Stomach smooth muscle (tissue), 2 donors: ENCODE data around the gene PDE9A.

ENCODE experiments used
- H3K27ac ChIP-seq: one replicate; pipeline ENCODE4 v1.7.0; 2013; ENCODE audit warnings: mild to moderate bottlenecking, low read length, inconsistent platforms
- H3K27me3 ChIP-seq, 2 donors: one replicate each; pipeline ENCODE4 v1.7.0; 2013; ENCODE audit warnings: low read length in 2 of 2; ENCODE audit not compliant: insufficient read depth in 2 of 2, control insufficient read depth in 1 of 2
- H3K36me3 ChIP-seq, 2 donors: one replicate each; pipeline ENCODE4 v1.7.0; 2013; ENCODE audit warnings: low read length in 2 of 2; ENCODE audit not compliant: control insufficient read depth in 2 of 2, insufficient read depth in 2 of 2
- H3K4me1 ChIP-seq: one replicate; pipeline ENCODE4 v1.7.0; 2013; ENCODE audit warnings: low read length; ENCODE audit not compliant: control insufficient read depth, insufficient read depth
- H3K4me3 ChIP-seq, 2 donors: one replicate each; pipeline ENCODE4 v1.7.0; 2013; ENCODE audit warnings: low read length in 2 of 2
- H3K9ac ChIP-seq, 2 donors: one replicate each; pipeline ENCODE4 v1.7.0; 2013; ENCODE audit warnings: low read length in 2 of 2, mild to moderate bottlenecking in 1 of 2
- H3K9me3 ChIP-seq, 2 donors: one replicate each; pipeline ENCODE4 v1.7.0; 2013; ENCODE audit warnings: low read length in 2 of 2; ENCODE audit not compliant: control insufficient read depth in 2 of 2
- donor health status: healthy.
- donor health status: Pancreatic carcinoma.

PDE9A gene

DNA sequence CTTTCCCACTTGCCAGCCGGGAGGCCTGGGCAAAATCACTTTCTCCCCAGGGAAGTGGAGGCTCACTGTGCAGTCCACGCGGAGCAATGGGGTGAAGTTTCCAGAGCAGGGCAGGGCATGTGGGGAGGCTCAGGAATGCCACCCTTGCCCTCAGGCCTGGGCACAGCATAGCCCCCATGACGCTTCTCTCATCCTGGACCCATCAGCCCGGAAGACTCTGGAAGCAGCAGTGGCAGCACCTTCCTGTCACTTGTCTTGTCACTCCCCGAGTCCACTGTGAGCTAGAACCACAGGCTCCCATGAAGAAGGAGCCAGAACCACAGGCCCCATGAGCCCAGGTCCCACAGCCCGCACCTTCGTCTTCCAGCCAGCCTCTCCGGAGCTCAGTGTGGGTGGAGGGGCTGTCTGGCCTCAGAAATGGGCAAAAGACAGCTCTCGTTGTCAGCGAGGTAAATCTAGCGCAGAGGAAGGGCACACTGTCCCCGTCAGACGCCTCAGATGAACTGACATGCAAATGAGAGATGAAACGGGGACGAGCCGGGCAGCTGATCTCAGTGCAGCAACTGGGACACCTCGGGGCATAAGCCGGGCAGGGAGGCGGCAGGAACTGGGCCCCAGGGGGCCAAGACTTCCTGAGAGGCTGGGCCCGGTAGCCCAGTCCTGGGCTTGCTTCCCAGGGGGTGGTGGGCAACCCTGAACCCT lies 6.1 kb downstream of the PDE9A start:
- peaks cover 44% of the 10 kb centered on the region for H3K4me1 ChIP-seq
- peaks cover 8 to 9% of the 10 kb centered on the region in 2 donors for H3K36me3 ChIP-seq
- H3K4me3 ChIP-seq: no peak overlapping the region

DNA sequence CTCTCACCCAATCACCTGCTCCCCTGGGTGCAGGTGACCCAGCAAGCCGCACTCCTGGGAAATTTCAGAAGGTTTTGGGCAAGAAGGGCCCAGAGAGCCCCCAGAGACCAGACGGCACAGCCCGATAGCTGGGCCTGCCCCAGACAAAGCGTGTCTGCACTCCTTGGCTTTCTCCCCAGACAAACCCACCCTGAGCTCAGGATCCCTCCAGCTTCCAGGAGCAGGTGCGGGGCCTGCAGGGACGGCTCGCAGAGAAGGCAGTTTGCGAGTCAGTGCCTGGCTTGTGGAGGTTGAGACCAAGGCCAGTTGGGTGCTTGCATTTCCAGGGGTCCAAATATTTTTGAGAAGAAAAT lies 6.7 kb downstream of the PDE9A start:
- no peak overlapping the region for H3K4me3 ChIP-seq
- H3K4me1 ChIP-seq: peaks cover 39% of the 10 kb centered on the region
- no peak overlapping the region for H3K27ac ChIP-seq
- peaks cover 0 to under 1% of the 10 kb centered on the region in 2 donors for H3K27me3 ChIP-seq
- H3K9me3 ChIP-seq: no peaks in the 10 kb centered on the region
- peaks cover 8 to 9% of the 10 kb centered on the region in 2 donors for H3K36me3 ChIP-seq
- H3K9ac ChIP-seq: no peak overlapping the region

More for the DNA sequence above, 6.1 kb downstream of the PDE9A start:
- no peaks in the 10 kb centered on the region for H3K9me3 ChIP-seq
- H3K9ac ChIP-seq: no peak overlapping the region
- H3K27me3 ChIP-seq: peaks cover 0 to 2% of the 10 kb centered on the region in 2 donors
- H3K27ac ChIP-seq: no peak overlapping the region

DNA sequence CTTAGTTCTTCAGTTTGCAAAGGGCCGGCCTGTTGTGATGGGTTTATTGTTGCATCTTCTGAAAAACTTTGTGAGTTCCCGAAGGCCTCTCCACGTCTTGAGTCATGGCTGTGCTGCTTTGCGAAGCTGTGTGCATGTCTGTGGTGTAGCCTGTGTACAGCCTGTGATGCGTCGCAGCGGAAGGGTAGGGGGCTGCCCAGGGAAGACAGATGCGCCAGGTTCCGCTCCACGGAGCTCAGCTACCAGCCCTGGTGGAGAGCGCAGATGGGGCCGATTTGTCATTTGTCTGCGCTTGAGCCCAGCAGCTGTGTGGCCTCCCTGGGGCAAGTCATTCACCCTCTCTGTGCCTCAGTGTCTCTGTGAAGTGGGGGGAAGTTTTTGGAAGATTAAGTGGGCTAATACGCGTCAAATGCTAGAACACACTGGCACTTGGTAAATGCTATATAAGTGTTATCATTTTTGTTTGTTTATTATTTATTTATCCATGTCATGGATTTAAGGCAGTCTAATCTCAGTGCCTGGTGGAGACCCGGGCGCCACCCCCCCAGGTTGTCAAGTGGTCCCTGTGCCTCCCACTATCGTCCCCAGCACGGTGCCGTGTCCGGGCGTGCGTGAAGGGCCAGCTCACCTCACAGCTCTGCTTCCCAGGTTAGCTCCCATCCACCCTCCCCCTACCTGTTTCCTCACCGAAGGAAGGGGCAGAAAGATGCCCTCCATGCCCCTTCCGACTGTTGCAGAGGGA lies 8.4 kb downstream of the PDE9A start:
- Histone ChIP-seq H3K4me3 (no peak overlapping the region), H3K9me3 (no peaks in the 10 kb centered on the region), H3K9ac (no peak overlapping the region), H3K27me3 (no peaks in the 10 kb centered on the region), H3K4me1 (peaks cover 30% of the 10 kb centered on the region), H3K27ac (no peak overlapping the region), H3K36me3 (peaks cover 8 to 9% of the 10 kb centered on the region in 2 donors)

DNA sequence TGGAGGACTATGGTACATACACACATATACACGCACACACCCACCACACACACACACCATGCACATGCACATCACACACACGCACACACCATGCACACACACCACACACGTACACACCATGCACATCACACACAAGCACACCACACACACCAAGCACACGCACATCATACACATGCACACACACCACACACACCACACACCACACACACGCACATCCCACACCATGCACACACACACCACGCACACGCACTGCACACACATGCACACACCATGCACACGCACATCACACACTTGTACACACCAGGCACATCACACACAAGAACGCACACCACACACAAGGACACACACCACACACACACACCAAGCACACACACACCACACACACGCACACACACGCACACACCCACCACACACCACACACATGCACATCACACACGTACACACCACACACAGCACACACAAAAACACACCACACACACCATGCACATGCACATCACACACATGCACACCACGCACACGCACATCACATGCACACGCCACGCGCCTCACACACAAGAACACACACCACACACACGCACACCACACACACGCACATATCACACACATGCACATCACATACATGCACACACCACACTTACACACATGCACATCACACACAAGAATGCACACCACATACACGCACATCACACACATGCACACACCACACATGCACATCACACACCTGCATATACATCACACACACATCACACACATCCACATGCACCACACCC lies 9.2 kb downstream of the PDE9A start:
- H3K9me3 ChIP-seq: no peaks in the 10 kb centered on the region
- no peak overlapping the region for H3K4me3 ChIP-seq
- H3K9ac ChIP-seq: no peak overlapping the region
- H3K4me1 ChIP-seq: peaks cover 26% of the 10 kb centered on the region
- H3K36me3 ChIP-seq: peaks cover 8 to 9% of the 10 kb centered on the region in 2 donors
- no peaks in the 10 kb centered on the region for H3K27me3 ChIP-seq
- H3K27ac ChIP-seq: no peak overlapping the region

DNA sequence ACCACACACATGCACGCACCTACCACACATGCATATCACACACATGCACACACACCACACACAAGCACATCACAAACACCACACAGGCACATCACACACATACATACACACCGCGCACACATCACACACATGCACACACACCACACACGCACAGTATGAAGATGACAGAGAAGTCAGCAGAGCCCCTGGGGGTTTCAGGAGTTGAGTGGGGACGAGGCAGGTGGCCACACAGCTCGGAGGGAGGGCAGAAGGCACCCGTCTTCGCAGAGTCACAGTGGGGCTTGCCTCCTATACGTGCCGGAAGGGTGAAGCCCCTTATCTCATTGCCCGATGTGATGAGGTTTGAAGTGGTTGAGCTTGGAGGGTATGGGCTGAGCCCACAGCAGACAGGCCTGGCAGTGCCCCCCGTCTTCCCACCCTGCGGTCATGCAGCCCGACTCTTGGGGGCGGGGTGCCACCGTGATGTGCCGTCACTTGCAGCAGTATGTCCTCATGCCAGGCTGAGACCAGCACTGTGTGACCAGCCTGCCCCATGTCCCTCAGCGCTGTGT lies 9.9 kb downstream of the PDE9A start:
- Histone ChIP-seq H3K27me3 (no peaks in the 10 kb centered on the region), H3K9ac (no peak overlapping the region), H3K27ac (no peak overlapping the region), H3K4me3 (no peak overlapping the region), H3K9me3 (no peaks in the 10 kb centered on the region), H3K36me3 (peaks cover 8 to 9% of the 10 kb centered on the region in 2 donors), H3K4me1 (peaks cover 23% of the 10 kb centered on the region)

DNA sequence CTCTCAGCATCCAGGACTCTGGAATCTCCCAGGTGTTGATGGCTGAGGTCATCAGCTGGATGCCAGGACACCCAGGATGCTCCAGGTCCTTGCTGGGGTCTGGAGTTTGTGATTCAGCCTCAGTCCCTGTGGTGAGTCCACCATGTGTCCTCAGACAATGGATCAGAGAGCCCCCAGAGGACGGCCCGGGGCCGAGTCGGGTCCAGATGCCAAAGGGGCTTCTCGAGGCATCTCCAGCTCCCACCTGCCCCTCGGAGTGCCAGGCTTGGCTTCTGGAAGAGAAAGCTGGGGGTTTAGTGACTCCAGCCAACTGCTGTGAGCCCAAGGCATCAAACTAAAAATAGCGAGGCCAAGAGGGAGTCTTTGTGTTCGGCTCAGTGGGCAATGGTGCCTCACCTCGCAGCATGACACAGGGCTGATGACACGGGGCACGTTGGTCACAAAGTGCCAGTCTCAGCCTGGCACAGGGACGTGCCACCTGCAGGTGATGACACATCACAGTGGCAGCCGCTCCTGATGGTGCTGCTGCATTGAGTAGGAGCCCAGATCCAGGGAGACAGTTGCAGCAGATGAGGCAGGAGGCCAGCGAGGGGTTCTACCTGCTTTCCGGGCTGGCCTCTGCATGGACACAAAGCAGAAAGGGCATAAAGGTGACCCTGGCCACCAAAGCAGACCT lies 10.6 kb downstream of the PDE9A start:
- H3K9me3 ChIP-seq: no peaks in the 10 kb centered on the region
- H3K36me3 ChIP-seq: peaks cover 8 to 9% of the 10 kb centered on the region in 2 donors
- H3K27ac ChIP-seq: no peak overlapping the region
- H3K9ac ChIP-seq: no peak overlapping the region
- H3K4me1 ChIP-seq: peaks cover 25% of the 10 kb centered on the region
- no peak overlapping the region for H3K4me3 ChIP-seq
- H3K27me3 ChIP-seq: no peaks in the 10 kb centered on the region

DNA sequence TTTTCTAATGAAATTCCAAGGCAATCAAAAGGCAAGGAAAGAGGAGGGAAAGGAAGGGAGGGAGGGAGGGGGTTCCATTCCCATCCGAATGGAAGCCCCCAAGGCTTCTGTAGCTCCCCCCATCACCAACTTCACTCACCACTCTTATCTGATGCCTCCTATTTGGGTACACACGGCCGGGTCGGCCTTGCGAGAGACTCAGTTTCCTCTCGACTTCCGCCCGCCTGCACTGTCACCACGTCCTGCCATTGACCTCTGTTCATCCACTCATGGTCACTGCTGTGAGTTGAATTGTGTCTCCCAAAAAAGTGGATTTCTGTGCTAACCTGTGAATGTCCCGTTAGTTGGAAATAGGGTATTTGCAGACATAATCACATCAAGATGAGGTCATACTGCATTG lies 11.2 kb downstream of the PDE9A start:
- H3K27ac ChIP-seq: no peak overlapping the region
- peaks cover 28% of the 10 kb centered on the region for H3K4me1 ChIP-seq
- H3K9me3 ChIP-seq: no peaks in the 10 kb centered on the region
- H3K27me3 ChIP-seq: no peaks in the 10 kb centered on the region
- H3K36me3 ChIP-seq: peaks cover 8 to 9% of the 10 kb centered on the region in 2 donors
- H3K4me3 ChIP-seq: no peak overlapping the region
- no peak overlapping the region for H3K9ac ChIP-seq

DNA sequence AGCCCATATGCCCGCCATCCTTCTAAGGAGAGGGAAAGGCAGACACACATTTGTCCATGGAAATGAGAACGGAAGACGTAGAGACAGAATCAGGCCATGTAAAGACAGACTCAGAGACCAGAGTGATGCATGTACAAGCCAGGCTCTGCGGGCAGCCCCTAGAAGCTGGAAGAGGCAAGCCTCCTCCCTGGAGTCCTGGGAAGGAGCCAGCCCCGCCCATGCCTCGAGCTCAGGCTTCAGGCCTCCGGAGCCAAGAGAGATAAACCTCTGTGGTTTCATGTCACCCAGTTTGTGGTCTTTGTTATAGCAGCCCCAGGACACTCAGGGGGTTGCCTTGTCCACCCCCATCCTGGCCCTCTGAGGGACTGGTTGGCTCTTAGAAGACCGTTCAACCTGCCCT lies 11.6 kb downstream of the PDE9A start:
- Histone ChIP-seq H3K4me1 (peaks cover 28% of the 10 kb centered on the region), H3K4me3 (no peak overlapping the region), H3K9me3 (no peaks in the 10 kb centered on the region), H3K9ac (no peak overlapping the region), H3K27me3 (no peaks in the 10 kb centered on the region), H3K27ac (no peak overlapping the region), H3K36me3 (peaks cover 8 to 11% of the 10 kb centered on the region in 2 donors)

DNA sequence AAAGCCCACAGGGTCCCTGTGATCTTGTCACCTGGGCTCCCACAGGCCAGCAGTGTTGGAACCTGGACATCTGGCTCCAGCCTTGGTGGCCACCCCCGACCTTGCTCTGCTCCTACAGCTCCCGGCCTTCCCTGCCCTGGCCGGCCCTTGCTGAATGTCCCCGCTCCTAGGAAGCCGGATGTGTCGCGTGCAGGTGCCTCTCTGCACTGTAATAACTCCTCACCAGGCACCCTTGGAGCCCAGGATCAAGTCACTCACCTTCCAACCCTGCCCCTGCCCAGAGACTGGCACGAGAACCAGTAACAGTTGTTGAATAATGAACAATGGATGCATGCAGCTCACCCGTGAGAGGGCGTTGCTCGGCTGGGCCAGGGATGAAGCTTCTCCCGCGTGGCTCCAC lies 12.1 kb downstream of the PDE9A start:
- Histone ChIP-seq H3K27ac (no peak overlapping the region), H3K36me3 (peaks cover 11 to 15% of the 10 kb centered on the region in 2 donors)

DNA sequence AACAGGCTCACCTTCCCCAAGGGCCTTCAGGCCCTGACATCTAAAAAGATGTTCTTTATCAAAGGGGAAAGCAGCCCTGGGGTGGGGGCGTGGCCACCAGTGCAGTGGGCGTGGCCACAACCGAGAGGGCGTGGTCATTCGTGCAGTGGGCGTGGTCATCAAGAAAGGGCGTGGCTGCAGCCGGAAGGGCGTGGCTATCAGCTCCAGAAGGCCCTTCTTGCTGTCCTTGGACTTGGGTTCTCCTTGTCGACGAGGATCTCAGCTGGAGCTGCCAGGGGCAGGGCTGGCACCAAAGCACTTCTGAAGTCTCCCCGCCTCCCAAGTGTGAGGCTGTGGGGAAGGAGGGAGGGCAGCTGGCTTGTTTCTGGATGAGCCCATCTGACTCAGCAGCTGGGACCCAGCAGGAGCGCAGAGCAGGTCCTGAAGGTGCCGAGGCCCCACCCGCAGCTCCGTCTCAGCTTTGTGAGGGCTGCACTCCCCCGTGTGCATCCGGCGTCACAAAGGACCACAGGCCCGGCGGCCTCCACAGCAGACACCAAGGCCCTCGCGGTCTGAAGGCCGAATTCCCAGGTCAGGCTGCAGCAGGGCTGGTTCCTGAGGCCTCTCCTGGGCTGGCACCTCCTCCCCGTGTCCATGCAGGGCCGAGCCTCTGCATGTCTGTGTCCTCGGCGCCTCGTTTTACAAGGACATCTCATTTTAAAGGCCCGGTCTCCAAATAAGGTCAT lies 12.8 kb downstream of the PDE9A start:
- no peak overlapping the region for H3K4me3 ChIP-seq
- peaks cover 12 to 18% of the 10 kb centered on the region in 2 donors for H3K36me3 ChIP-seq
- H3K27ac ChIP-seq: no peak overlapping the region
- peaks cover 28% of the 10 kb centered on the region for H3K4me1 ChIP-seq
- no peaks in the 10 kb centered on the region for H3K27me3 ChIP-seq
- no peak overlapping the region for H3K9ac ChIP-seq
- no peaks in the 10 kb centered on the region for H3K9me3 ChIP-seq

More for the DNA sequence above, 12.1 kb downstream of the PDE9A start:
- H3K27me3 ChIP-seq: no peaks in the 10 kb centered on the region
- H3K4me3 ChIP-seq: no peak overlapping the region
- H3K9ac ChIP-seq: no peak overlapping the region
- peaks cover 28% of the 10 kb centered on the region for H3K4me1 ChIP-seq
- H3K9me3 ChIP-seq: no peaks in the 10 kb centered on the region
